Fibroblast of villous mesenchyme (primary cell): ENCODE results near the gene TTC34. TPM values are rescaled to one million over a fixed set of nuclear protein-coding genes. Genes with fewer than 3 reads are reported as not detected.

ENCODE experiments used
- DNase-seq: peaks from one replicate; pipeline ENCODE4 v3.0.0-alpha.2; 2010; ENCODE audit warnings: low read depth
- H3K4me3 ChIP-seq: 2 replicates; pipeline ENCODE4 v1.5.1; 2011; ENCODE audit warnings: low read depth, mild to moderate bottlenecking, low read length
- CTCF ChIP-seq: IDR thresholded peaks from 2 replicates; pipeline ENCODE4 v1.5.1; 2012; ENCODE audit warnings: low read depth, mild to moderate bottlenecking, low read length; ENCODE audit not compliant: insufficient read depth
- total RNA-seq: library from RNA; depleted of rRNA; stranded (reverse); fragments of >200 nt; gene quantifications from 2 replicates; pipeline ENCODE4 v1.2.3, GENCODE V29; 2012

The TTC34 gene
- total RNA-seq, 1 donor, result 0.43 TPM

DNA sequence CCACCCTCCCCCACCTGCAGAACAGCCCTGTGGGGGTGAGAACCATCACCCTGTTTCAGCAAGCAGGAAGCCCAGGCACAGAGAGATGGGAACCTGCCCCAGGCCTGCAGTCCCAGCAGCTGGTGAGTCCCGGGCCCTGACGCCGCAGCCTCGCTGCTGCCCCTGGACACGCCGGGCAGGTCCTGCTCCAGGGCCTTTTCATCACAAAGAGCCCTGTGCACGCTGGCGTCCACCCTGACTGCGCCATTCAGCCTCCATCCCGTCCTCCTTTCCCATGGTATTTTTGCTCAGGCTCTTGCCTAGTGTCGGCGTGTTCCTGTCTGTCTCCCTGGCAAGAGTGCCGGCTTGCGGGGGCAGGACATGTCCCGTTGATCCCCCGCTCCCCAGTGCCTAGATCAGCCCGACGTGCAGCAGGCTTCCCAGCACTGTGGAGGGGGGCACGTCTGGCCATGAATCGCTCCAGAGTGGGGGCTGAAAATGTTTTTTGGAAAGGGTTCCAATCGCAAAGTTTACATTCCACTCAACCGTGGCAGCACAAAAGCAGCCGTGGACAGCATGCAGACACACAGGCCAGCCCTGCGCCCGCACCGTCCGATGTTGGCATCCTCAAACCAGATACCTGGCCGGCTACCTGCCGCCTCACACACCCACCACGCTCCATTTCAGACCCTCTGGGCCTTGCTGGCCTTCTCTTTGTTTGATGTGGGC is 6.3 kb upstream of the TTC34 start:
- no peak overlapping the region for H3K4me3 ChIP-seq
- no peak for DNase-seq
- TF ChIP-seq CTCF, result no peak

GRCh38 chr1:2807036-2807435 is 5.5 kb upstream of the TTC34 start:
- H3K4me3 ChIP-seq, result no peak overlapping the region
- TF ChIP-seq CTCF, result no peak
- no peak for DNase-seq

DNA sequence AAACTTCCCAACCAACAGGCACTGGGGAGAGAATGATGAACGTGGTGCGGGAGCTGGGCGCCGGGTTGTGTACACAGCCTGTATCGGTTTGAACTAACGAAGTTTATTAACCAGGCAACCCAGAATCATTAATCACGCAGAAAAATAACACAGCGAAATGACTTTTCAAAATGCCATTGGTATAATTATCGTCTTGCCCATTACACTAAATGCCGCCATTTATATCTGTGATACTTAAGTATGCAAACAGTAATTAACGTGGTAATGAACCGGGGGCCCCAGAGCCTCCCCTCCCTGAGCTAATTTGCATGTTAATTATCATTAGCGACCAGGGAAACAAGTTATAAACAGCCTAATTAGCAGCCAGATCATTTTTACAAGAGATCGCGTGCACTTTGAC is 5.1 kb upstream of the TTC34 start:
- no peak overlapping the region for H3K4me3 ChIP-seq
- DNase-seq, result no peak
- no peak for TF ChIP-seq CTCF

DNA sequence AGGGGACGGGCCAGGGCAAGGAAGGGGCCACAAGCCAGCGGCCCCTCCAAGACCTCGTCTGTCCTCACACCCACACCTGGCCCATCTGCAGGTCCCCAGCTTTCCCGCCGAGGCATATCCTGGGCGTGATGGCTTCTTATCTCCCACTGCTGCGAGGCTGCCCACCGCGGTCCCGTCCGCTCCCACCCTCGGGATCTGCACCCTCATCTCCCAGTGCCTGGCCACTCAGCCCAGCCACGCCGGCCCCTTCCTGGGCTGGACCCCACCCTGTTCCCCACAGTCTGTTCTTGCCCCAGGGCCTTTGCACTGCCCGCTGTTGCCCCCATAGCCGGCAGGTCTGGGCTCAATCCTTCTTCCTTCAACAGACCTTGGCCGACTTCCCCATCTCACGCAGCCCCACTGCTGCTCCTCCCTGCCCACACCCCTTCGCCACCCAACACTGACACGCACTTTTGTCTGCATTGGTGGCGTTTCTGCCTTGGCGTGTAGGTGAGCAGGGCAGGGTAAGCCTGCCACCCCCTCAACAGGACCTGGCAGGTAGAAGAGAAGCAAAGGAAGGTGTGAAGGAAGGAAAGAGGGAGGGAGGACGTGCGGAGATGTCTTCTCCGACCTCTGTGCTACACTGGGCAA is 4.4 kb upstream of the TTC34 start:
- no peak for DNase-seq
- no peak overlapping the region for H3K4me3 ChIP-seq
- no peak for TF ChIP-seq CTCF

GRCh38 chr1:2804628-2805351 is 3.3 kb upstream of the TTC34 start:
- DNase-seq, result no peak
- no peak for TF ChIP-seq CTCF
- no peak overlapping the region for H3K4me3 ChIP-seq

GRCh38 chr1:2803931-2804627 is 2.6 kb upstream of the TTC34 start:
- no peak overlapping the region for H3K4me3 ChIP-seq
- TF ChIP-seq CTCF, result no peak
- no peak for DNase-seq
